DOHH2 (cell line): ENCODE results near the gene RBBP8.

Source experiments
- CTCF ChIP-seq: fragments of 200-600 bp; sonication (generic); IDR thresholded peaks from one replicate; pipeline ENCODE4 v1.5.1; 2014; ENCODE audit warnings: antibody characterized with exemption, mild to moderate bottlenecking, low read depth, low read length; ENCODE audit not compliant: poor library complexity, severe bottlenecking
- EZH2phosphoT487 ChIP-seq: fragments of 200-600 bp; sonication (generic); IDR thresholded peaks from 2 replicates; pipeline ENCODE4 v1.6.1; 2017; ENCODE audit warnings: borderline replicate concordance, mild to moderate bottlenecking, antibody characterized with exemption, low read length, moderate library complexity, mixed read lengths

DNA sequence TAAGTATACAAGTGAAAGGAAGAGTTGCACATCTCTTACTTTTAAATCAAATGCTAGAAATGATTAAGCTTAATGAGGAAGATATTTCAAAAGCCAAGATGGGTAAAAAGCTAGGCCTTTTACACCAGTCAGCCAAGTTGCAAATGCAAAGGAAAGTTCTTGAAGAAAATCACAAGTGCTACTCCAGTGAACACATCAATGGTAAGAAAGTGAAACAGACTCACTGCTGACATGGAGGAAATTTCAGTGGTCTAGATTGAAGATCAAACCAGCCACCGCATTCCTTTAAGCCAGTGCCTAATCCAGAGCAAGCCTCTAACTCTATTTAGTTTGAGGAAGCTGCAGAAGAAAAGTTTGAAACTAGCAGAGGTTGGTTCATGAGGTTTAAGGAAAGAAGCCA lies 79.1 kb downstream of the RBBP8 start:
- no peak for TF ChIP-seq CTCF
- TF ChIP-seq EZH2phosphoT487: no peak
